Gastrocnemius medialis (tissue), 4 donors: Measurements from ENCODE around the gene POLE3.

Experiments used
- POLR2A ChIP-seq, 2 donors: fragments of 450-650 bp; IDR thresholded peaks; one replicate each; pipeline ENCODE4 v1.6.1; 2017; ENCODE audit warnings: antibody characterized with exemption in 2 of 2, mild to moderate bottlenecking in 2 of 2, moderate library complexity in 2 of 2
- TF ChIP-seq, protein P1 (sequence below), 5 experiments: fragments of 450-650 bp in 3 of 5; fragments of 200-600 bp in 2 of 5; sonication (generic) in 2 of 5; IDR thresholded peaks in 4 of 5; conservative IDR thresholded peaks in 1 of 5; 1 replicate in 4 of 5; 2 replicates in 1 of 5; pipeline ENCODE4 v1.5.1; 2016 to 2019; ENCODE audit warnings: antibody characterized with exemption in 5 of 5, mild to moderate bottlenecking in 3 of 5, moderate library complexity in 3 of 5

GRCh38 chr9:113409883-113410206 lies 630 bp downstream of the POLE3 start:
- TF ChIP-seq, protein P1, sequence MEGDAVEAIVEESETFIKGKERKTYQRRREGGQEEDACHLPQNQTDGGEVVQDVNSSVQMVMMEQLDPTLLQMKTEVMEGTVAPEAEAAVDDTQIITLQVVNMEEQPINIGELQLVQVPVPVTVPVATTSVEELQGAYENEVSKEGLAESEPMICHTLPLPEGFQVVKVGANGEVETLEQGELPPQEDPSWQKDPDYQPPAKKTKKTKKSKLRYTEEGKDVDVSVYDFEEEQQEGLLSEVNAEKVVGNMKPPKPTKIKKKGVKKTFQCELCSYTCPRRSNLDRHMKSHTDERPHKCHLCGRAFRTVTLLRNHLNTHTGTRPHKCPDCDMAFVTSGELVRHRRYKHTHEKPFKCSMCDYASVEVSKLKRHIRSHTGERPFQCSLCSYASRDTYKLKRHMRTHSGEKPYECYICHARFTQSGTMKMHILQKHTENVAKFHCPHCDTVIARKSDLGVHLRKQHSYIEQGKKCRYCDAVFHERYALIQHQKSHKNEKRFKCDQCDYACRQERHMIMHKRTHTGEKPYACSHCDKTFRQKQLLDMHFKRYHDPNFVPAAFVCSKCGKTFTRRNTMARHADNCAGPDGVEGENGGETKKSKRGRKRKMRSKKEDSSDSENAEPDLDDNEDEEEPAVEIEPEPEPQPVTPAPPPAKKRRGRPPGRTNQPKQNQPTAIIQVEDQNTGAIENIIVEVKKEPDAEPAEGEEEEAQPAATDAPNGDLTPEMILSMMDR (IDR thresholded peaks at IDR 0.05 in 4 of 5, conservative IDR thresholded peaks at IDR 0.05 in 1 of 5): no peak
- no peak for TF ChIP-seq POLR2A (IDR thresholded peaks at IDR 0.05)
